IPS DF 4.7 (cell line): ENCODE measurements around the gene THYN1.

ENCODE experiments used
- DNase-seq: peaks from one replicate; pipeline ENCODE4 v3.0.0-alpha.2; 2013; ENCODE audit warnings: low spot score; ENCODE audit errors: extremely low read depth

THYN1 gene

DNA sequence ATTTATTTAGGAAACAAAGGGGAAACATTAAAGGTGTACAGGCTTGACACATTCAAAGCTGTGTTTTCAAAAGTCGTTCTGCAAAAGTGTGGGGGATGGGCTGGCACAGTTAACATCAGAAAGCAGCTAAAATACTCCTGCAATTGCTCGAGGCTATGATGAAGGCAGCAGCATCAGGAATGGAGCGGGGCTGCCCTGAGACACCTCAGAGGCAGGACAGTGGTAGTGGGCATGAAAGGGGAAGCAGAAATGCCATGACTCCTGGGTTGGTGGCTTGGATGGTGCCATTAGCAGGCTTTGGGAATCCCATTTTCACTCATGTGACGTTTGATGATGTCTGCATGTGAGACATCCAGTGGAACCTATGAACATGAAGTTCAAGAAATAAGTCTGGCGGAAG, 30.0 kb downstream of the THYN1 start:
- no peak for DNase-seq

DNA sequence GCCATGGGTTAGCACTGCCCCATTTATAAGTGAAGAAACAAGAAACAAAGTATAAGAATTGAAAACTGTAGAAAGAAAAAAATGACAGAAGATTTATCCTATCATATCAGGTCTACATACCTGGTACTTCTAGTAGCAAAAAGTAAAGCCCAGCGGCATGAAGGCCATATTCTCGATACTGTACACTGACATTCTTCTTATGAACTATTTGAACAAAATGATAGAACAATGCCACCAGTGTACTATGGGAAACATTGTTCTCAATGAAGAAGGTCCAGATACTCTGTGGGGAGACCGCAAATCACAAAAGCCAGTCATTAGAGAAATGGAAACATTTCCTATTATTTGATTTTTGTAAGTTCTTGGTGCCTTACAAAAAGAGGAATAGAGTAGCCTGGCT, 36.3 kb downstream of the THYN1 start:
- no peak for DNase-seq

DNA sequence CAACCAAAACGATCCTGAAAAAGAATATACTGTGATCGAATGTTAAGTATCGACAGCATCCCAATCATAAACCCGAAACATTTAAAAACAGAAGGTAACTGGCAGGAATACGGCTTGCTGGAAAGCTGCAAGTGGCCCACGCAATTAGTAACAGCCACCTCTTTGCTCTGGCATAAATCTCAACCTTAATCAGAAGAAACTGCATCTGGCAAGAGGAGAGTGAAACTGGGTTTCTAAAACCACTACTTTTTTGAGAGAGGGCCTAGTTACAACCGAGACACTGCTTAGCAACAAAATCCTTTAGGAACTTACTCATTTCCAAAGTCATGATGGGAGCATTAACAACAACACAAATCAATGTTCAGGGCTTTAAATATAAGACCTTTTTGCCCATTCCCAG, 37.3 kb downstream of the THYN1 start:
- no peak for DNase-seq

DNA sequence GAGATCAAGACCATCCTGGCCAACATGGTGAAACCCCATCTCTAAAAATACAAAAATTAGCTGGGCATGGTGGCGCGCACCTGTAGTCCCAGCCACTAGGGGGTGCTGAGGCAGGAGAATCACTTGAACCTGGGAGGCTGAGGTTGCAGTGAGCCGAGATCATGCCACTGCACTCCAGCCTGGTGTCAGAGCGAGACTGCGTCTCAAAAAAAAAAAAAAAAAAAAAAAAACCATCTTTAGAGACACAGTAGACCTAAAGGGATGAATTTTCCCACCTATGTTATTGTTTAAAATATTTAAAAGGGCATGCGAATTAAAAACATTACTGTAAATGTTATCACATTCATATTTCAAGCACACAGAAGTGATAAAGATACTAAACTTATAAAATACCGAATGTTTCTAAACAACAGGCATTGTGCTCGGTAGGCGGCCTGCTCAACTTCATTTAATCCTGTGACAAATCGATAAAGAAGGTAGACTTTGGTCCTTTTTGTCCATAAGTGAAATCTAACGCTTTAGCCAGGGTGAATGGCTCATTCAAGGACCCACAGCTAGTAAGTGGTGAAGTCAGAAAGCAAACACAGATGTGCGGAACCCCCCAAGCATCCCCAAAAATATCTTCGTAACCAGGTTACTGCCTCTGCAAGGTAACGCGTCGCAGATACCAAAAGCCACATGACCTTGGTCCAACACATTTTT, 45.5 kb downstream of the THYN1 start:
- DNase-seq: no peak

DNA sequence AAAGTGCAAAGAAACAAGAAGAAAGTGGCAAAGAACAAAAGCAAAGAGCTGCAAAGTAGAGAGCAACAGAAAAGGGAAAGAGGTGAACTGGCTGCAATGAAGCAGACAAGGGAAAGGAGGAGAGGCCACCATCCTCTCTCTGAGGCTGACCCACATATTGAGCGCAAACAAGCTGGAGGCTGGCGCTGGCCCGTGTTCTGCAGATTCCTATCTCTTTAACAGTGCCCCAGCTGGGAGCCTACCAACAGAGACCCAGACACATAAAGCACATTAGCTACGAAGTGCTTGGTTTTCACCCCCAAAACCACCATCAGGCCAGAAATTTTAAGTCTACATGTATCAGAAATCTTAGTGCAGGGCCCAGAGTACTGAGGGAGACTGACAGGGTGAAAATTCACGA, 47.0 kb downstream of the THYN1 start:
- DNase-seq: no peak

DNA sequence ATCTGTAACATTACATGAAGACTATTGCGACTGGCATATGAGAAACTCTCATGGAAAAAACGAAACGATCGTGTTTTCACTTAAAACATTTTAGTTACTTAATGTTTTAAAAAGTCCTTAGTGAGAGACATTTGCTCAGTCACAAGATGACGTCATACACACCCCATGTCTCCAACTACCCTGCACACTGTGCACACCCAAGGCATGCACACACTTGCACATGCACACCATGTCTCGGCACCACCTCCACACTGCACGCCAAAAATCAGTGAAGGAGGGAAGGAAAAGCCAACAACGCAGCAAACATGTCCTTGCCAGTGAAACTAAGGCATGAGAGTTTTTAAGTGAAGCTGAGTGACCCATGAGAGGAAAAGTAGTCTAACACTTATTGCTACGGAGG, 47.4 kb downstream of the THYN1 start:
- no peak for DNase-seq

DNA sequence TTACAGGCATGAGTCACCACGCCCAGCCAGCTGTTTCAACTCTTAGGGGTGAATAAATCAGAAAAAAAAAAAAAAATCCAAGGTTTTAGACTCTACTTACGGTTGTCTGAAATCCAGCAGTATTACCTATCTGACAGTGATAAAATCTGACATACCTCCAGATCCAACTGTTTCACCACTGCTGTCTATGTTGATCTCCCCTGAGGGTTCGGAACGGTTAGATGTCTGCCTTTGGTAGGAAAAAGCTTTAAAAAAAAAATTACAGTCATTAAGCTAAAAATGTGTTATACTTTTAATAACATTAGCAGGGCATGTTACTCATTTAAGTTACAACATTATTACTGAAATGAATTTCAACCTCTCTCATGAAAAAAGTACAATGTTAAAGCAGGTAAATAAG, 50.5 kb downstream of the THYN1 start:
- DNase-seq: no peak

DNA sequence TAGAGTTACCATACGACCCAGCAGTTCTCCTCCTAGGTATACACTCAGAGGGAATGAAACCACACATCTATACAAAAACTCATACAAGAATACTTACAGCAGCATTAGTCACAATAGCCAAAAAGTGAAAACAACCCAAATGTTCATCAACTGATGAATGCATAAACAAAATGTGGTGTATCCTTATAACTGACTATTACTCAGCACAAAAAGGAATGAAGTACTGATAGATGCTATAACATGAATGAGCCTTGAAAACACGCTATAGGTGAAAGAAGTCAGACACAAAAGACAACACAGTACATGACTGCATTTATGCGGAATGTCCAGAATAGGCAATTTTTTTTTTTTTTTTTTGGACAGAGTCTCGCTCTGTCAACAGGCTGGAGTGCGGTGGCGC, 52.5 kb downstream of the THYN1 start:
- DNase-seq: no peak

DNA sequence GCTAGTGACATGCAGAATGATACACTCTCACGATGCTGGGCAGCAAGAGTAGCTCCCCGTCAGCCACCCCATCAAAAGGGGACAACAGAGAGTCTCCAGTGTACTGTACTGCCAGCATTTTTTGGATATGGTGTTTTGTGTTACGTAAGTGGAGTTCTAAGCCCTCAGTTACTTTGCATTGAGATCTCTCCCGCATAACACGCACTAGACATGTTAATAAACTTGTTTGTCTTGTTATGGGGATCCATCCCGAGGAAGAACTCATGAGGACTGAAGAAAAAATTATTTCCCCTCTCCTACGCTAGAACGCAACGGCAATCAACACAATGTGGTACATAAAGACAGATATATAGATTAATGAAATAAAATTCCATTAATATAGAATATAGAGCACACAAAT, 53.6 kb downstream of the THYN1 start:
- DNase-seq: no peak
